Liver (tissue), 9 donors: ENCODE data around the gene GRIN3B. TPM values are rescaled to one million over a fixed set of nuclear protein-coding genes. Genes with fewer than 3 reads are reported as not detected.

ENCODE experiments used
- DNase-seq: peaks from one replicate; pipeline ENCODE4 v3.0.0-alpha.2; 2017; ENCODE audit warnings: low spot score
- H3K27ac ChIP-seq, 2 donors: one replicate each; pipeline ENCODE4 v1.7.0; 2013; ENCODE audit warnings: inconsistent platforms in 2 of 2, low read length in 2 of 2, control low read depth in 1 of 2, low read depth in 1 of 2, mild to moderate bottlenecking in 1 of 2
- H3K27me3 ChIP-seq, 4 donors: one replicate each; pipeline versions ENCODE4 v1.6.1 to v1.7.0; 2013; ENCODE audit warnings: low read length in 3 of 4, inconsistent platforms in 1 of 4, mild to moderate bottlenecking in 1 of 4, moderate library complexity in 1 of 4; ENCODE audit not compliant: control insufficient read depth in 4 of 4, insufficient read depth in 4 of 4
- H3K36me3 ChIP-seq, 4 donors: one replicate each; pipeline versions ENCODE4 v1.6.1 to v1.7.0; 2013; ENCODE audit warnings: low read length in 3 of 4, mild to moderate bottlenecking in 3 of 4, low read depth in 1 of 4, moderate library complexity in 1 of 4; ENCODE audit not compliant: control insufficient read depth in 4 of 4, insufficient read depth in 3 of 4
- H3K4me1 ChIP-seq, 4 donors: one replicate each; pipeline versions ENCODE4 v1.6.1 to v1.7.0; 2013; ENCODE audit warnings: low read length in 3 of 4, mild to moderate bottlenecking in 3 of 4, moderate library complexity in 1 of 4; ENCODE audit not compliant: control insufficient read depth in 4 of 4, insufficient read depth in 4 of 4
- H3K4me3 ChIP-seq, 3 donors: one replicate each; pipeline versions ENCODE4 v1.6.1 to v1.7.0; 2013; ENCODE audit warnings: low read length in 3 of 3, control low read depth in 1 of 3, low read depth in 1 of 3, mild to moderate bottlenecking in 1 of 3
- H3K9ac ChIP-seq, 2 donors: one replicate each; pipeline ENCODE4 v1.7.0; 2013; ENCODE audit warnings: low read length in 2 of 2, mild to moderate bottlenecking in 2 of 2, moderate library complexity in 2 of 2, control low read depth in 1 of 2, low read depth in 1 of 2
- H3K9me3 ChIP-seq, 4 donors: one replicate each; pipeline versions ENCODE4 v1.6.1 to v1.7.0; 2013; ENCODE audit warnings: low read length in 3 of 4; ENCODE audit not compliant: control insufficient read depth in 4 of 4
- EGR1 ChIP-seq, 2 donors: IDR thresholded peaks; 2 replicates each; pipeline ENCODE4 v1.6.1; 2016 to 2018; ENCODE audit warnings: antibody characterized with exemption in 2 of 2, low read depth in 2 of 2
- FOXA1 ChIP-seq: IDR thresholded peaks from 2 replicates; pipeline ENCODE4 v1.6.1; 2016; ENCODE audit warnings: antibody characterized with exemption
- FOXA2 ChIP-seq: IDR thresholded peaks from 2 replicates; pipeline ENCODE4 v1.6.1; 2016; ENCODE audit warnings: antibody characterized with exemption
- GABPA ChIP-seq, 2 donors: IDR thresholded peaks in 1 of 2; conservative IDR thresholded peaks in 1 of 2; 2 replicates each; pipeline ENCODE4 v1.6.1; 2016; ENCODE audit warnings: antibody characterized with exemption in 2 of 2, mild to moderate bottlenecking in 1 of 2, moderate library complexity in 1 of 2
- HNF4A ChIP-seq, 2 donors: conservative IDR thresholded peaks; 2 replicates each; pipeline ENCODE4 v1.6.1; 2016; ENCODE audit warnings: antibody characterized with exemption in 2 of 2, mild to moderate bottlenecking in 2 of 2
- HNF4G ChIP-seq: IDR thresholded peaks from 2 replicates; pipeline ENCODE4 v1.6.1; 2016; ENCODE audit warnings: antibody characterized with exemption
- JUND ChIP-seq, 2 donors: IDR thresholded peaks; 2 replicates each; pipeline ENCODE4 v1.6.1; 2016; ENCODE audit warnings: antibody characterized with exemption in 2 of 2
- NR2F2 ChIP-seq: IDR thresholded peaks from 2 replicates; pipeline ENCODE4 v1.6.1; 2016; ENCODE audit warnings: antibody characterized with exemption
- RAD21 ChIP-seq, 2 donors: IDR thresholded peaks; 2 replicates each; pipeline ENCODE4 v1.6.1; 2016; ENCODE audit warnings: antibody characterized with exemption in 2 of 2, mild to moderate bottlenecking in 2 of 2
- RXRA ChIP-seq, 2 donors: IDR thresholded peaks; 2 replicates each; pipeline ENCODE4 v1.6.1; 2017 to 2018; ENCODE audit warnings: antibody characterized with exemption in 2 of 2, mild to moderate bottlenecking in 1 of 2
- SP1 ChIP-seq: IDR thresholded peaks from 2 replicates; pipeline ENCODE4 v1.6.1; 2018; ENCODE audit warnings: antibody characterized with exemption, mild to moderate bottlenecking
- TAF1 ChIP-seq: conservative IDR thresholded peaks from 2 replicates; pipeline ENCODE4 v1.6.1; 2016; ENCODE audit warnings: antibody characterized with exemption, mild to moderate bottlenecking
- YY1 ChIP-seq: IDR thresholded peaks from 2 replicates; pipeline ENCODE4 v1.6.1; 2016; ENCODE audit warnings: antibody characterized with exemption, mild to moderate bottlenecking
- WGBS: extraction: QIAGEN DNeasy Blood & Tissue Kit; methylation state at CpG from one replicate; pipeline ENCODE4 v1.1.7; 2013; 5-methylcytosine and 5-hydroxymethylcytosine counted together
- polyA plus RNA-seq, 2 donors: library from polyadenylated mRNA; stranded (reverse) in 1 of 2; unstranded in 1 of 2; fragments of 200-250 nt in 1 of 2; fragments of >200 nt in 1 of 2; fragmentation: Nextera tagmentation in 1 of 2; extraction: Ambion mirVana in 1 of 2; gene quantifications; one replicate each; pipeline versions ENCODE4 v1.2.1 to v1.2.3, GENCODE V29; 2013 to 2015
- total RNA-seq, 2 donors: library from RNA; depleted of rRNA; stranded (reverse); fragments of >200 nt; gene quantifications; one replicate each; pipeline ENCODE4 v1.2.3, GENCODE V29; 2014
- TF ChIP-seq, protein P1 (sequence below): IDR thresholded peaks from 2 replicates; pipeline ENCODE4 v1.6.1; 2016; ENCODE audit warnings: antibody characterized with exemption
- TF ChIP-seq, protein P2 (sequence below): IDR thresholded peaks from 2 replicates; pipeline ENCODE4 v1.6.1; 2016; ENCODE audit warnings: antibody characterized with exemption
- TF ChIP-seq, protein P3 (sequence below): IDR thresholded peaks from 2 replicates; pipeline ENCODE4 v1.6.1; 2016; ENCODE audit warnings: antibody characterized with exemption
- TF ChIP-seq, protein P4 (sequence below): IDR thresholded peaks from 2 replicates; pipeline ENCODE4 v1.6.1; 2016; ENCODE audit warnings: antibody characterized with exemption, mild to moderate bottlenecking
- TF ChIP-seq, protein P5 (sequence below): fragments of 150-350 bp; IDR thresholded peaks from 2 replicates; pipeline ENCODE4 v1.5.1; 2017; ENCODE audit warnings: improper control_type of control experiment, low read depth, low read length; ENCODE audit not compliant: missing input control
- donor health status: healthy.
- donor health status: healthy.
- donor health status: healthy.
- donor health status: healthy.
- donor health status: healthy.

GRIN3B gene
- total and polyA plus RNA-seq, 4 donors: 0.05 TPM; not detected in 3

DNA sequence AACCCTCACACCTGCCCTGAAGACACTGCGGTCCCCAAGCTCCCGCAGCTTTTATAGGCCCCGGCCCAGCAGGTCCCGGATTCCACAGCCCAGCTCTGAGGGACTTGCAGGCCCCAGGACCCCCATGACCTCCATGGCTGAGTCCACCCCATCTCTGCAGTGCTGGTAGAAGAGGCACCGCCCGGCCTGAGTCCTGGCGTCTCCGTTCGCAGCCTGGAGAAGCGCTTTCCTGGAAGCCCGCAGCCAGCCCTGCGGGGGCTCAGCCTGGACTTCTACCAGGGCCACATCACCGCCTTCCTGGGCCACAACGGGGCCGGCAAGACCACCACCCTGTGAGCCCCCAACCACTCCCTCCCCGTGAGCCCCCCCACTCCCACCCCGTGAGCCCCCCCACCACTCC, 48.9 kb downstream of the GRIN3B start:
- Histone ChIP-seq H3K4me1 (peaks cover 0 to 2% (median 0%) of the 10 kb centered on the region in 4 donors), H3K9me3 (no peaks in the 10 kb centered on the region), H3K36me3 (peaks cover 0 to 3% (median 0%) of the 10 kb centered on the region in 4 donors), H3K9ac (no peak overlapping the region), H3K27me3 (no peaks in the 10 kb centered on the region), H3K4me3 (no peak overlapping the region), H3K27ac (no peak overlapping the region)
- 95% methylated on average over 17 of the region's 17 CpGs for WGBS
- no peak for DNase-seq
- TF ChIP-seq FOXA1: no peak
- no peak for TF ChIP-seq NR2F2
- no peak for TF ChIP-seq HNF4A (conservative IDR thresholded peaks at IDR 0.05)
- TF ChIP-seq EGR1 (IDR thresholded peaks at IDR 0.05; ENCODE audit: low read depth in 2 of 2): no peak
- TF ChIP-seq YY1: no peak
- TF ChIP-seq, protein P1, sequence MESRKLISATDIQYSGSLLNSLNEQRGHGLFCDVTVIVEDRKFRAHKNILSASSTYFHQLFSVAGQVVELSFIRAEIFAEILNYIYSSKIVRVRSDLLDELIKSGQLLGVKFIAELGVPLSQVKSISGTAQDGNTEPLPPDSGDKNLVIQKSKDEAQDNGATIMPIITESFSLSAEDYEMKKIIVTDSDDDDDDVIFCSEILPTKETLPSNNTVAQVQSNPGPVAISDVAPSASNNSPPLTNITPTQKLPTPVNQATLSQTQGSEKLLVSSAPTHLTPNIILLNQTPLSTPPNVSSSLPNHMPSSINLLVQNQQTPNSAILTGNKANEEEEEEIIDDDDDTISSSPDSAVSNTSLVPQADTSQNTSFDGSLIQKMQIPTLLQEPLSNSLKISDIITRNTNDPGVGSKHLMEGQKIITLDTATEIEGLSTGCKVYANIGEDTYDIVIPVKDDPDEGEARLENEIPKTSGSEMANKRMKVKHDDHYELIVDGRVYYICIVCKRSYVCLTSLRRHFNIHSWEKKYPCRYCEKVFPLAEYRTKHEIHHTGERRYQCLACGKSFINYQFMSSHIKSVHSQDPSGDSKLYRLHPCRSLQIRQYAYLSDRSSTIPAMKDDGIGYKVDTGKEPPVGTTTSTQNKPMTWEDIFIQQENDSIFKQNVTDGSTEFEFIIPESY: no peak
- TF ChIP-seq, protein P2, sequence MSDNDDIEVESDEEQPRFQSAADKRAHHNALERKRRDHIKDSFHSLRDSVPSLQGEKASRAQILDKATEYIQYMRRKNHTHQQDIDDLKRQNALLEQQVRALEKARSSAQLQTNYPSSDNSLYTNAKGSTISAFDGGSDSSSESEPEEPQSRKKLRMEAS: no peak
- TF ChIP-seq HNF4G: no peak
- no peak for TF ChIP-seq GABPA (IDR thresholded peaks at IDR 0.05 in 1 of 2, conservative IDR thresholded peaks at IDR 0.05 in 1 of 2)
- TF ChIP-seq, protein P3, sequence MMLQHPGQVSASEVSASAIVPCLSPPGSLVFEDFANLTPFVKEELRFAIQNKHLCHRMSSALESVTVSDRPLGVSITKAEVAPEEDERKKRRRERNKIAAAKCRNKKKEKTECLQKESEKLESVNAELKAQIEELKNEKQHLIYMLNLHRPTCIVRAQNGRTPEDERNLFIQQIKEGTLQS: no peak
- TF ChIP-seq, protein P4, sequence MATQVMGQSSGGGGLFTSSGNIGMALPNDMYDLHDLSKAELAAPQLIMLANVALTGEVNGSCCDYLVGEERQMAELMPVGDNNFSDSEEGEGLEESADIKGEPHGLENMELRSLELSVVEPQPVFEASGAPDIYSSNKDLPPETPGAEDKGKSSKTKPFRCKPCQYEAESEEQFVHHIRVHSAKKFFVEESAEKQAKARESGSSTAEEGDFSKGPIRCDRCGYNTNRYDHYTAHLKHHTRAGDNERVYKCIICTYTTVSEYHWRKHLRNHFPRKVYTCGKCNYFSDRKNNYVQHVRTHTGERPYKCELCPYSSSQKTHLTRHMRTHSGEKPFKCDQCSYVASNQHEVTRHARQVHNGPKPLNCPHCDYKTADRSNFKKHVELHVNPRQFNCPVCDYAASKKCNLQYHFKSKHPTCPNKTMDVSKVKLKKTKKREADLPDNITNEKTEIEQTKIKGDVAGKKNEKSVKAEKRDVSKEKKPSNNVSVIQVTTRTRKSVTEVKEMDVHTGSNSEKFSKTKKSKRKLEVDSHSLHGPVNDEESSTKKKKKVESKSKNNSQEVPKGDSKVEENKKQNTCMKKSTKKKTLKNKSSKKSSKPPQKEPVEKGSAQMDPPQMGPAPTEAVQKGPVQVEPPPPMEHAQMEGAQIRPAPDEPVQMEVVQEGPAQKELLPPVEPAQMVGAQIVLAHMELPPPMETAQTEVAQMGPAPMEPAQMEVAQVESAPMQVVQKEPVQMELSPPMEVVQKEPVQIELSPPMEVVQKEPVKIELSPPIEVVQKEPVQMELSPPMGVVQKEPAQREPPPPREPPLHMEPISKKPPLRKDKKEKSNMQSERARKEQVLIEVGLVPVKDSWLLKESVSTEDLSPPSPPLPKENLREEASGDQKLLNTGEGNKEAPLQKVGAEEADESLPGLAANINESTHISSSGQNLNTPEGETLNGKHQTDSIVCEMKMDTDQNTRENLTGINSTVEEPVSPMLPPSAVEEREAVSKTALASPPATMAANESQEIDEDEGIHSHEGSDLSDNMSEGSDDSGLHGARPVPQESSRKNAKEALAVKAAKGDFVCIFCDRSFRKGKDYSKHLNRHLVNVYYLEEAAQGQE: no peak
- TF ChIP-seq FOXA2: no peak
- TF ChIP-seq RAD21 (IDR thresholded peaks at IDR 0.05): no peak
- TF ChIP-seq TAF1: no peak
- no peak for TF ChIP-seq RXRA (IDR thresholded peaks at IDR 0.05)
- TF ChIP-seq, protein P5, sequence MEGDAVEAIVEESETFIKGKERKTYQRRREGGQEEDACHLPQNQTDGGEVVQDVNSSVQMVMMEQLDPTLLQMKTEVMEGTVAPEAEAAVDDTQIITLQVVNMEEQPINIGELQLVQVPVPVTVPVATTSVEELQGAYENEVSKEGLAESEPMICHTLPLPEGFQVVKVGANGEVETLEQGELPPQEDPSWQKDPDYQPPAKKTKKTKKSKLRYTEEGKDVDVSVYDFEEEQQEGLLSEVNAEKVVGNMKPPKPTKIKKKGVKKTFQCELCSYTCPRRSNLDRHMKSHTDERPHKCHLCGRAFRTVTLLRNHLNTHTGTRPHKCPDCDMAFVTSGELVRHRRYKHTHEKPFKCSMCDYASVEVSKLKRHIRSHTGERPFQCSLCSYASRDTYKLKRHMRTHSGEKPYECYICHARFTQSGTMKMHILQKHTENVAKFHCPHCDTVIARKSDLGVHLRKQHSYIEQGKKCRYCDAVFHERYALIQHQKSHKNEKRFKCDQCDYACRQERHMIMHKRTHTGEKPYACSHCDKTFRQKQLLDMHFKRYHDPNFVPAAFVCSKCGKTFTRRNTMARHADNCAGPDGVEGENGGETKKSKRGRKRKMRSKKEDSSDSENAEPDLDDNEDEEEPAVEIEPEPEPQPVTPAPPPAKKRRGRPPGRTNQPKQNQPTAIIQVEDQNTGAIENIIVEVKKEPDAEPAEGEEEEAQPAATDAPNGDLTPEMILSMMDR: no peak
- TF ChIP-seq SP1: no peak
- no peak for TF ChIP-seq JUND (IDR thresholded peaks at IDR 0.05)
